Measurements from ENCODE around the gene SLC22A31.

The SLC22A31 gene

DNA sequence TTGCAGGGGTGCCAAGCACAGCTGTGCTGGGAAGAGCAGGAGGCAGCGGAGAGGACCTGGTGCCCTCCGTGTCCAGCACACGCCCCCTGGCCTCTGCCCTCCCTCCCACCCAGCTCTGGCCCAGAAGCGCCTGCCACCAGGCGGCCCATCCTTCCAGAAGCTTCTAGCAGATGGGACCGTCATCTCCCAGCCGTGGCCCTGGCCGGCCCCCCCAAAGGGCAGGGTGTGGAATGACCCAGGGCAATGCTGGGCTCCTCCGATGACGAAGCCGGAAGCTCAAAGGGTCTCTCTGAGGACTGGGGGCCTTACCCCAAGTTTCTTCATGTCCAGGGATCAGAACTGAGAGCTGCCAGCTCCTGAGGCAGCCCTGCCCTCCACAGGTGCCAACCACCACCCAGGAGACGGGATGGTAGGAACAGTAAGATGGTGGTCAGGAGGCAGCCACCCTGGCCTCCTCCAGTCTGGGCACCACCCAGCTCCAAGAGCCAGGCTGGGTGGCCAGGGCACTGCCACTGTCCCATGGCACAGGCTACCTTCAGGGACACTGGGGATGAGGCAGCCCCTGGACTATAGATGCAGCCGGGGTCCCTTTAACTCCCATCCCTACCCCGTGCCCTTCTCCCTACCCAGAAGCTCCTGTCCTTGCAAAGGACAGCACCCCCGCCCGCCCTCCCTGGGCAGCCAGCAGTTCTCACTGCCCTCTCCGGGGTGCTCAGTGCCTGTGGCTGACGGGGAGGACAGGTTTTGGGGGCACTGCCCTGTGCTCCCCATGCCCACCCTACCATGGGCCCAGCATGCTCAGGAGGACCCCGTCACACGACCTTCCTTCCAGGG lies 35.3 kb downstream of the SLC22A31 start:
- no peak for DNase-seq

DNA sequence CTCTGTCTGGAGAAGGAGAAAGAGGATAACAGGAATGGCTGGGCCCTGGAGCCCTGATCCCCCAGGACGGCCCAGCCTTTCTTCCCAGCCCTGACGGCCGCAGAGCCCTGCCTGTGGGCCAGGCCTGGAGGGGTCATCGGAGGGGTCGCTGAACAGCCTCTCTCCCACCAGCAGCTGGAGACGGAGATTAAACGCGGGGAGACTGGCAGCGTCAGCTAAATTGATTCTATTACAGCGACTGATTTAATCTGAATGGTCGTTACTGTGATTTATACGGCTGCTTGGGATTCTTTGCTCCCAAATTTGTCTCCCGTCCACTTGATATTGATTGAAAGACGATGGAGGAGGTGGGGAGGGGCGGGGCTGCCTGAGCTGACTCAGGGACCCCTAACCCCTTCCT lies 35.9 kb downstream of the SLC22A31 start:
- no peak for DNase-seq

DNA sequence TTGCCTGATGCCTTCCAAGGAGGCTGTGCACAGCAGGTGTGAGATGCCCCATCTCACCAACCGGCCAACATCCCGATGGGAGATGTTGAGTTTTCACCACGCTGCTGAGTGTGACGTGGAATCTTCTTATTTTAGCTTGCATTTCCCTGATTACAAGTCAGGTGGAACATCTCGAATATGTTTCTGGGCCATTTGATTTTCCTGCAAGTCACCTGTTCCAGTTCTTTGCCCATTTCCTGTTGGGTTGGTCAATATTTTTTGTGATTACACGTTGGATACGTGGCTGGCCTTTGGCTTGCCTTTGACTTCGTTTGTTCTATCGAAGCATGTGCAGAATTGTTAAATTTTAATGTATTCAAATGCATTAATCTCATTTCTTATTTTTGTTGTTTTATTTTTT lies 37.0 kb downstream of the SLC22A31 start:
- DNase-seq: no peak

DNA sequence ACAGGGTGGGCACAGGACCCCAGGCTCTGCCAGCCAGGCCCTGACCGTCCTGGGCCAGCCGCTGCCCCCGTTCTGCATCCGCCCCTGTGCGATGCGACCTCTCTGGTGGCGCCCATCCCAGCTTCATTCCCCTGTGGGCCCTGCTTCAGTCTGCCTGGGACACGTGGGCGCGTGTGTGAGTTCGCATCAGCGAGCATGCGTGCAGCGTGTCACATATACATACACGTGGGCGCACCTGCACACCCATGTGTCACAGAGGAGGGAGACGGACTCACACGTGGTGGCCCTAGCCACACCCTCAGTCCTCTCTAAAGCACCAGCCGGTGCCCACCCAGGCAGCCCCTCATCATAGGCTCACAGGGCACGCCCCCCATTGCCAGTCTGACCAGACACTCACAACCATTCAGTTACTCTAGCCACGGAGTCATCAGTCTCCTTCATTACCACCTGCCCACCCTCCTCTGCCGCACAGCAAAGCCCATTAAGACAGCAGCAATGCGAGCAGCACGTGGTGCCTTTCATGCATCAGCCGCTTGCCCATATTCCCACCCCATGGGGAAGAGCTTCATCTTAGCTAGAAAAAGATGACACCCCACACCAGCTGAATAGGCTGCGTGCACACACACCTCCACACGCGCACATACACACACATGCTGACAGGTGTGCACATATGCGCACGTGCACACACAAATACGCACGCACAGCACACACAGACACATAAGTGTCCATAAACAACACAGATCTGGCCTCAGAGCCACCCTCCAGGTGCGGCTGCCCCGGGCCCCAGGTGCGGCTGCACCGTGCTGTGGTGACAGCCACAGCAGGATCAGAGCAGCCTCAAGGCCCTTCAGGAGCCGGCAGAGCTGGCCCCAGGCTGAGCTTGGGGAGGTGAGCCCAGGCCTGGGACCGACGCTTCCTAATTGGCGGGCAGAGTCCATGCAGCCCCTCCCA lies 38.3 kb downstream of the SLC22A31 start:
- no peak for DNase-seq

GRCh38 chr16:89160977-89161701 lies 39.2 kb downstream of the SLC22A31 start:
- DNase-seq: no peak

DNA sequence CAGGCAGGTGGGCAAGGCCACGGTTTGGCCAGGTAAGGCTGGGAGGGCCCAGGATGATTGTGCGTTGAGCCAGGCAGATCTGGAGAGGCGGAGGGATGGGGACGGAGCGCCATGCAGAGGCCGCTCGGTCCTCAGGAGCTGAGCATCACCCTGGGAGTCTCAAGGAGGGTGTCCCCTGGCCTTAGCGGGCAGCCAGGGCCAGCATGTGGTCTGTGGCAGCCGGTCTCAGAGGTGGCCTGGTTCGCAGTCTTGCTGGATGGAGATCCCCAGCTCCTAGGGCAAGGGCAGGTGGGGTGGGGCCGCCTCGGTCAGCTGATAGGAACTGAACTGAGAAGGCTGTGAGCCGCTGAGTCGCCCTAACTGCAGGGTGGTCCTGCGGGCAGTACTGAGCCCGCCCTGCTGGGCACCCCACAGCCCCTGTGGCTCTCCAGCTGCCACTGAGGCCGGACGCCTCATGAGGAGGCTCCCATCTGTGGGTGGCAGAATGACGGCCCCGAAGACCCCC lies 40.4 kb downstream of the SLC22A31 start:
- DNase-seq: no peak

- DNase-seq: no peak
These were observed 41.1 kb downstream of the SLC22A31 start for GRCh38 chr16:89159066-89159849.

- no peak for DNase-seq
These were observed 42.6 kb downstream of the SLC22A31 start for GRCh38 chr16:89157778-89158177.

GRCh38 chr16:89156740-89157645 lies 43.3 kb downstream of the SLC22A31 start:
- no peak for DNase-seq

- no peak for DNase-seq
These were observed 44.2 kb downstream of the SLC22A31 start for GRCh38 chr16:89155851-89156739.

- DNase-seq: no peak
These were observed 45.1 kb downstream of the SLC22A31 start for GRCh38 chr16:89155184-89155679.

DNA sequence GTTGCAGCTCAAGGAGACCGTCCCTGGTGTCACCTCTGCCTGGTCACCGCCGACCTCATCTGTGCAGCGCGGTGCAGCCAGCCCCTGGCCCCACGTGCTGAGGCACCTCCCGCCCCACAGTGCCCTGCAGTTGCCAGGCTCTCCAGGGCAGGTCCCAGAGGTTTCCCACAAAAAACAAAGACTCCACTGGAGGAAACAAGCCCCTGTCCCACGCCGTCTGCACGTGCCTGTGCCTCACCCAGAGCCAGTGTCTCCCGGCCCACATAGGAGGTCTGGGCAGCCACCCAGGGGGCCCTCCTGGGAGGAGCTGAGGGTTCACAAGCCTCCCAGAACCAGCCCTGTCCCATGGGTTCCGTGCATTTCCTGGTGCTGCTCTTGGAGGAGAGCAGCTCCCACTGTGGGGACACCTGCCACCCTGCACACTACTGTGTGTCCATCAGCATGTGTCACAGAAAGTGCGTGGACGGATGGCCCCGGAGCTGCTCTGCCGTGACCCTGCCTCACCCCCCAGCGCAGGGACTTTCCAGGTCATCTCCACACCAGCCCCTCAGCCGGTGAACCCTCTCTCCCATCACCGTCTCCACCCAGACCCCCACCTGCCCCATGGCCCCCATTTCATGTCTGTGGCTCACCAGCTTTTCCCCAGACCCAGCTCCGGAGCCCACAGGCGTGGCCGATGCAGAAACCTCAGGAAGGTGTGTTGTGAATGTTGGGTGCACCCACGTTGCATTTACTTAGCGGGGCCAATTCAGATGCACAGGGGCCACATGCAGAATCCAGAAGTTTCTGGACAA lies 45.8 kb downstream of the SLC22A31 start:
- DNase-seq: no peak

- no peak for DNase-seq
These were observed 46.5 kb downstream of the SLC22A31 start for GRCh38 chr16:89153848-89154271.

DNA sequence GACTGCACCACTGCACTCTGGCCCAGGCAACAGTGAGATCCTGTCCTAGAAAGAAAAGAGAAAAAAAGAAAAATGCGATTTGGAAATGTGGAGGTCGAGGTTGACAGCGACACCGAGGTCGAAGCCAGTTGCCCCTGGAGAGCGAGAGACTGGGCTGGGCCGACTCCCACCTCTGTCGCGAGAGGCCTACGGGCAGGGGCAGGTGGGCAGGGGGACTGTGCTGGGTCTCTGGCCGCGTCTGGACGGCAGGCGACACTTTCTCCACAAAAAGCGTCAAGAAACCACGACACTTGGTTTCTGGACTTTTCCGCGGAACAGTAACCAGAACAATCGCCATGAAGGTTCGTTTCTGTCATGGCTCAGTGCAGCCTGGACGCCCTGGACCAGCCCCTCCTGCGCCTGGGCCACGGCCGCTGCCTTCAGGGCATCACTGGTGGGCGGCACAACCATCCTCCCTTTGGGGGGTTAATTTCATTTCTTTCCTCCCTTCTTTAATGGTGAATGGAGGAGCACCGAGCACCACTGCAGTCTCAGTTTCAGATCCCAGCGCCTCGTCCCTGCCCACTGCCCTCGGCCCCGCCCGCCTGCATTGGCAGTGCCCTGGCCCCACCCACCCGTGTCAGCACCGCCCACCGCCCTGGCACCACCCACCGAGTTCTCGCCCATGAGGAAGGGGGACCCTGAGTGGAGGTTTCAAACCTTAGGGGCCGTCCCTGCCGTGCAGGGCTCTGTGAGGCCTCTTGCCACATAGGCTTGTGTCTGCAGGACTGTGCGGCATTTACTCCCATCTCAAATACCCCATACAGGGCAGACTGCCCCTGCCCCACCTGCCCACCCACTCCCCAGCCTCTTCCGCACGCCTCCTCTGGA lies 47.3 kb downstream of the SLC22A31 start:
- DNase-seq: no peak

- DNase-seq: no peak
These were observed 49.4 kb downstream of the SLC22A31 start for GRCh38 chr16:89150981-89151380.

- DNase-seq: no peak
These were observed 50.1 kb downstream of the SLC22A31 start for GRCh38 chr16:89150090-89150835.

DNA sequence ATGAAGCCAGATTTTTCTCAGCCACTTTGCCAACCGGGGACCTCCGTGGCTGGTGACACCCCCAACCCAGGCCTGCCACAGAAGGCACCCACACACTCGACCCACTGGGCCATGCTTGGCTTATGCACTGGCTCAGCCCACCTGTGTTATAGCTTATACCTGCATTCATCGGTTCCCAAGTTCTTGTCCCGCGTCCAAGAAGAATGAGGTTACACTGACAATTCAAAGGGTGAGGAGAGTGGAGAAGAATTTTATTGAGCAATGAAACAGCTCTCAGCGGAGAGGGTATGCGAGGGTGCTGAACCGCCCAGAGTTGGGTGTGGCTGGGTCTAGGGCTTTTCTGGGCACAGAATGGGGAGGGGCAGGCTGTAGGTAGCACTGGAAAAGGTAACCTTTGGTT lies 51.0 kb downstream of the SLC22A31 start:
- DNase-seq: no peak

Measured in activated T-cell treated with anti-CD3 and anti-CD28 coated beads for 4 hours (primary cell).